Sigmoid colon (tissue), 7 donors: ENCODE data around the gene LNPK. TPM values are rescaled to one million over a fixed set of nuclear protein-coding genes. Genes with fewer than 3 reads are reported as not detected.
"Not testable (repeated sequence)": the region's sequence is repeated elsewhere in the genome, so short reads cannot be mapped to it uniquely, and the experiment has no call there.

Experiments
- DNase-seq: peaks from one replicate; pipeline ENCODE4 v3.0.0-alpha.2; 2019
- H3K27ac ChIP-seq, 4 donors: fragments of 200-600 bp; sonication (generic); one replicate each; pipeline ENCODE4 v1.5.1; 2016 to 2019; ENCODE audit warnings: mild to moderate bottlenecking in 1 of 4
- H3K27me3 ChIP-seq, 3 donors: fragments of 200-600 bp; sonication (generic); one replicate each; pipeline ENCODE4 v1.5.1; 2019; ENCODE audit warnings: mild to moderate bottlenecking in 1 of 3
- H3K36me3 ChIP-seq, 4 donors: fragments of 200-600 bp; sonication (generic); one replicate each; pipeline ENCODE4 v1.5.1; 2016 to 2019
- H3K4me1 ChIP-seq, 4 donors: fragments of 200-600 bp; sonication (generic); one replicate each; pipeline ENCODE4 v1.5.1; 2017 to 2019
- H3K4me3 ChIP-seq, 4 donors: fragments of 200-600 bp; sonication (generic); one replicate each; pipeline ENCODE4 v1.5.1; 2017 to 2019; ENCODE audit warnings: mild to moderate bottlenecking in 2 of 4, moderate library complexity in 1 of 4
- H3K9me3 ChIP-seq, 4 donors: fragments of 200-600 bp in 3 of 4; sonication (generic) in 3 of 4; one replicate each; pipeline versions ENCODE4 v1.5.1 to v1.6.1; 2013 to 2019
- CTCF ChIP-seq, 4 experiments: fragments of 450-650 bp in 3 of 4; fragments of 200-600 bp in 1 of 4; IDR thresholded peaks; one replicate each; pipeline ENCODE4 v1.5.1; 2016 to 2019; ENCODE audit warnings: antibody characterized with exemption in 4 of 4, mild to moderate bottlenecking in 3 of 4, moderate library complexity in 2 of 4
- EP300 ChIP-seq, 4 donors: sonication (generic); formaldehyde crosslinking; IDR thresholded peaks; one replicate each; pipeline ENCODE4 v1.6.1; 2017; ENCODE audit warnings: antibody characterized with exemption in 4 of 4
- POLR2A ChIP-seq, 2 donors: fragments of 450-650 bp; IDR thresholded peaks; one replicate each; pipeline ENCODE4 v1.6.1; 2016; ENCODE audit warnings: antibody characterized with exemption in 2 of 2, mild to moderate bottlenecking in 2 of 2, moderate library complexity in 2 of 2
- POLR2AphosphoS5 ChIP-seq, 4 donors: sonication (generic); formaldehyde crosslinking; IDR thresholded peaks; one replicate each; pipeline ENCODE4 v1.6.1; 2017; ENCODE audit warnings: antibody characterized with exemption in 4 of 4
- WGBS, 2 donors: extraction: QIAGEN DNeasy Blood & Tissue Kit; methylation state at CpG; one replicate each; pipeline ENCODE4 v1.1.7; 2013; 5-methylcytosine and 5-hydroxymethylcytosine counted together
- intact Hi-C: fragments of 100-400 bp; cut with DNase I; formaldehyde crosslinking; loops from one replicate; pipeline ENCODE4 v1.15.1; 2023
- polyA plus RNA-seq, 3 donors: library from polyadenylated mRNA; stranded (reverse); fragments of 200-250 nt; gene quantifications; one replicate each; pipeline ENCODE4 v1.2.3, GENCODE V29; 2013
- total RNA-seq, 4 donors: library from RNA; depleted of rRNA; stranded (reverse); fragments of >200 nt; gene quantifications; one replicate each; pipeline ENCODE4 v1.1.0, GENCODE V29; 2016
- donor health status: healthy with polysubstance abuse.
- donor health status: Bipolar disorder and iron deficiency.
- donor health status: healthy.

The LNPK gene
- total and polyA plus RNA-seq, 7 donors = 1.8 to 48.2 (median 15.9) TPM

DNA sequence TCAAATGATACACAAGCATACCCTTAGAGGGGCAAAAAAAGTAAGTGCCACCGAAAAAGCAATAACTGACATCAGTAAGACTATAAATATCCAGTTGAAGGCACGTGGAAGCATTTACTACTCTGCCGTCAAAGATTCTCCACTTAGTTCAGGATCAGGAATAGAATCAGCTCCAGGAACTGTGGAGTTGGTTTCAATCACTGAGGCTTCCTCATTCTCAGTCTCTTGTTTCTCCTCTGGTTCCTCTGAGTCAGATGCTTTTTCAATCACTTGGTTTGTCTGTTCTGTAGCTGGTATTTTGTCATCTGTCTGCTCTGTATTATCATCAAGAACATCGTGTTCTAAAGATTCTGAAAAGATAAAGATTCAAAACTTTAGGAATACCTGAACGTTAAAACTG lies 72.2 kb downstream of the LNPK start:
- no peaks in the 10 kb centered on the region for H3K9me3 ChIP-seq
- DNase-seq = no peak
- WGBS, 2 donors = 69 to 85% methylated on average over 5 of the region's 5 CpGs

DNA sequence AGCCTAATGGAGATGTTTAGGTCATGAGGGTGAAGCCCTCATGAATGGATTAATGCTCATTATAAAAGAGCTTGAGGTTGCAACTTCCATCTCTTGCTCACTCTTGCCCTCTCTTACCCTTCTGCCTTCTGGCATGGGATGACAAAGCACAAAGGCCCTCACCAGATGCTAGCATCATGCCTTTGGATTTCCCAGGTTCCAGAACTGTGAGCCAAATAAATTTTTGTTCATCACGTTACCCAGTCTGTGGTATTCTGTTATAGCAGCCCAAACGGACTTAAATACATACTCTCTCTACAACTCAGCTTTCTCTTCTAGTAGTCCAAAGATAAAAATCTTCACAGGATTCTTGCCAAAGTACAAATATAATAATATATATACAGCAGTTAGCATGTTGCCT lies 75.8 kb downstream of the LNPK start:
- no peaks in the 10 kb centered on the region for H3K4me1 ChIP-seq
- no peak overlapping the region for H3K4me3 ChIP-seq
- 84 to 94% methylated on average over 2 of the region's 2 CpGs for WGBS, 2 donors
- no peaks in the 10 kb centered on the region for H3K27me3 ChIP-seq
- H3K9me3 ChIP-seq = no peaks in the 10 kb centered on the region
- H3K27ac ChIP-seq = no peak overlapping the region
- no peak for DNase-seq
- TF ChIP-seq POLR2A (IDR thresholded peaks at IDR 0.05) = no peak
- no peak for TF ChIP-seq POLR2AphosphoS5 (IDR thresholded peaks at IDR 0.05)
- TF ChIP-seq CTCF (IDR thresholded peaks at IDR 0.05) = no peak
- TF ChIP-seq EP300 (IDR thresholded peaks at IDR 0.05) = no peak
- intact Hi-C loops = no loop called here
- H3K36me3 ChIP-seq = peaks cover 0 to 5% (median 0%) of the 10 kb centered on the region in 4 donors

More for the DNA sequence above, 72.2 kb downstream of the LNPK start:
- Histone ChIP-seq H3K36me3 (peaks cover 0 to 5% (median 0%) of the 10 kb centered on the region in 4 donors), H3K4me3 (no peak overlapping the region), H3K27me3 (no peaks in the 10 kb centered on the region), H3K27ac (peak overlapping the region in 3 of 4 donors; percentile 20 to 29 (median 28)), H3K4me1 (peaks cover 0 to 9% (median 4%) of the 10 kb centered on the region in 4 donors)
- no peak for TF ChIP-seq POLR2AphosphoS5 (IDR thresholded peaks at IDR 0.05)
- TF ChIP-seq CTCF (IDR thresholded peaks at IDR 0.05) = no peak
- no peak for TF ChIP-seq POLR2A (IDR thresholded peaks at IDR 0.05)
- TF ChIP-seq EP300 (IDR thresholded peaks at IDR 0.05) = no peak
- intact Hi-C loops = loop anchor here (10.0 kb wide), 1 partner anchor 75 kb away; no protein-coding TSS in a partner anchor

- intact Hi-C loops = no loop called here
- Histone ChIP-seq H3K4me3 (no peak overlapping the region), H3K36me3 (no peaks in the 10 kb centered on the region), H3K27me3 (no peaks in the 10 kb centered on the region), H3K9me3 (no peaks in the 10 kb centered on the region), H3K27ac (no peak overlapping the region), H3K4me1 (no peaks in the 10 kb centered on the region)
- no peak for DNase-seq
- 97 to 99% methylated on average over 2 of the region's 2 CpGs for whole genome bisulfite sequencing, 2 donors
- TF ChIP-seq POLR2AphosphoS5 (IDR thresholded peaks at IDR 0.05) (no peak), CTCF (IDR thresholded peaks at IDR 0.05) (no peak), EP300 (IDR thresholded peaks at IDR 0.05) (no peak), POLR2A (IDR thresholded peaks at IDR 0.05) (no peak)
Observed at GRCh38 chr2:175922160-175922559, 79.9 kb downstream of the LNPK start.

DNA sequence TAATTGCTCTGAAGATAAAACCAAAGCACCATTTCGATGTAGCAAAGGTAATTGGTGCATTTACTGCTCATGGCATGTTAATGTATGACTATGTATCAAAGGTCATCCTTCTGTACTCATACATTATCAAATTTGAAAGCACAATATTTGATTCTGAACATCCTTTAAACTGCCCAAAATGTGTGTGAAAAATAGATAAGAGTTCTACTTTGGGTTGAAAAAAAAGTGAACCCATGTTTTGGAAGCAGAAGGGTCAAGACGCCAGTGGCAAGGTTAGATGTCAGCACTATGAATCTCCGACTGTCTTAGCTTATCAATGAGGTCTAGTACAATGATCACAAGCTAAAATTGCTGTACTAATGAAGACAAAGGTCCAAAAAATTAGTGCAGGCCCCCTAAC lies 83.1 kb downstream of the LNPK start:
- no peaks in the 10 kb centered on the region for H3K27me3 ChIP-seq
- no peak for DNase-seq
- intact Hi-C loops = no loop called here
- no peaks in the 10 kb centered on the region for H3K4me1 ChIP-seq
- no peaks in the 10 kb centered on the region for H3K36me3 ChIP-seq
- no peak overlapping the region for H3K27ac ChIP-seq
- no peaks in the 10 kb centered on the region for H3K9me3 ChIP-seq
- H3K4me3 ChIP-seq = no peak overlapping the region
- no peak for TF ChIP-seq CTCF (IDR thresholded peaks at IDR 0.05)
- no peak for TF ChIP-seq EP300 (IDR thresholded peaks at IDR 0.05)
- no peak for TF ChIP-seq POLR2AphosphoS5 (IDR thresholded peaks at IDR 0.05)
- 54 to 74% methylated on average over 3 of the region's 3 CpGs for WGBS, 2 donors

DNA sequence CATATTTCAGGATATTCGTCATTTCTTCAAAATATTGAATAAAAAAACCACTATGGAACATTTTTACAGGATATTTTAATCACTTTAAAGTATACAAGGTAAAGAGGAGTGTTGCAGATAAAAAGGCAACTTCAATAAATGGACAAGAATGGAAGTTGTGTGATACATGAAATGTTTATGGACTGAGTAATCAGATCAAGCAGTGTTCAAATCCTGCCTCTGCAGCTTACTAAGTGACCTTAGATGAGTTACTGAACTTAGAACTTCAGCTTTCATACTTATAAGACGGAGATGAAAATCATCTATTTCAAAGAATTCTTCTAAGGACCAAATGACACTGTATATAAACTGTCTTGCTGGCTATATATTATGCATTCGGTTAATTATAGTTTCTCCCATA lies 87.2 kb downstream of the LNPK start:
- no peaks in the 10 kb centered on the region for H3K9me3 ChIP-seq
- H3K27ac ChIP-seq = no peak overlapping the region
- H3K27me3 ChIP-seq = no peaks in the 10 kb centered on the region
- 91 to 96% methylated on average over 3 of the region's 3 CpGs for WGBS, 2 donors
- TF ChIP-seq EP300 (IDR thresholded peaks at IDR 0.05) = no peak
- TF ChIP-seq POLR2A (IDR thresholded peaks at IDR 0.05) = no peak
- TF ChIP-seq POLR2AphosphoS5 (IDR thresholded peaks at IDR 0.05) = no peak
- TF ChIP-seq CTCF (IDR thresholded peaks at IDR 0.05) = no peak
- no peaks in the 10 kb centered on the region for H3K4me1 ChIP-seq
- H3K36me3 ChIP-seq = no peaks in the 10 kb centered on the region
- DNase-seq = no peak
- intact Hi-C loops = no loop called here
- no peak overlapping the region for H3K4me3 ChIP-seq

DNA sequence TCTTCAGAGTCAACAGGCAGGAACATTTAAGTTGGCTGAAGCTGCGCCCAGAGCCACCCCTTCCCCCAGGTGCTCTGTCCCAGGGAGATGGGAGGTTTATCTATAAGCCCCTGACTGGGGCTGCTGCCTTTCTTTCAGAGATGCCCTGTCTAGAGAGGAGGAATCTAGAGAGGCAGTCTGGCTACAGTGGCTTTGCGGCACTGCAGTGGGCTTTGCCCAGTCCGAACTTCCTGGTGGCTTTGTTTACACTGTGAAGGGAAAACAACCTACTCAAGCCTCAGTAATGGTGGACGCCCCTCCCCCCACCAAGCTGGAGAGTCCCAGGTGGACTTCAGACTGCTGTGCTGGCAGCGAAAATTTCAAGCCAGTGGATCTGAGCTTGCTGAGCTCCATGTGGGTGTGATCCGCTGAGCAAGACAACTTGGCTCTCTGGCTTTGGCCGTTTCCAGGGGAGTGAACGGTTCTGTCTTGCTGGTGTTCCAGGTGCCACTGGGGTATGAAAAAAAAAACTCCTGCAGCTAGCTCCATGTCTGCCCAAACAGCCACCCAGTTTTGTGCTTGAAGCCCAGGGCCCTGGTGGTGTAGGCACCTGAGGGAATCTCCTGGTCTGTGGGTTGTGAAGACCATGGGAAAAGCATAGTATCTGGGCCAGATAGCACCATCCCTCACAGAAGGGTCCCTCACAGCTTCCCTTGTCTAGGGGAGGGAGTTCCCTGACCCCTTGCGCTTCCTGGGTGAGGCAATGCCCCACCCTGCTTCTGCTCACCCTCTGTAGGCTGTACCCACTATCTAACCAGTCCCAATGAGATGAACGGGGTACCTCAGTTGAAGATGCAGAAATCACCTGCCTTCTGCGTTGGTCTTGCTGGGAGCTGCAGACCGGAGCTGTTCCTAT lies 88.0 kb downstream of the LNPK start:
- intact Hi-C loops, H3K4me3 ChIP-seq, DNase-seq, H3K27me3 ChIP-seq, H3K9me3 ChIP-seq, H3K36me3 ChIP-seq, H3K27ac ChIP-seq, H3K4me1 ChIP-seq: not testable (repeated sequence)
- 73 to 85% methylated on average over 12 of the region's 12 CpGs for WGBS, 2 donors

DNA sequence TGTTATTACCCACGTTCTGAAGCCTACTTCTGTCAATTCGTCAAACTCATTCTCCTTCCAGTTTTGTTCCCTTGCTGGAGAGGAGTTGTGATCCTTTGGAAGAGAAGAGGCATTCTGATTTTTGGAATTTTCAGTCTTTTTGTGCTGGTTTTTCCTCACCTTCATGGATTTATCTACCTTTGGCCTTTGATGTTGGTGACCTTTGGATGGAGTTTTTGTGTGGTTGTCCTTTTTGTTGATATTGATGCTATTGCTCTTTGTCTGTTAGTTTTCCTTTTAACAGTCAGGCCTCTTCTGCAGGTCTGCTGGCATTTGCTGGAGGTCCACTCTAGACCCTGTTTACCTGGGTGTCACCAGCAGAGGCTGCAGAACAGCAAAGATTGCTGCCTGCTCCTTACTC lies 88.8 kb downstream of the LNPK start:
- H3K36me3 ChIP-seq, DNase-seq, H3K27ac ChIP-seq, H3K4me3 ChIP-seq, H3K9me3 ChIP-seq, H3K4me1 ChIP-seq, H3K27me3 ChIP-seq, intact Hi-C loops: not testable (repeated sequence)
- 89 to 94% methylated on average over 2 of the region's 2 CpGs for WGBS, 2 donors
